Measurements from ENCODE around the gene AACS. TPM values are rescaled to one million over a fixed set of nuclear protein-coding genes. Genes with fewer than 3 reads are reported as not detected.

The AACS gene
- total and polyA plus RNA-seq, 2 of the 13 experiments (the other 11 are each of a cell fraction or from before 2014, with no cell fraction given): 23.3 to 28.8 TPM

GRCh38 chr12:125129179-125129571 lies 63.9 kb downstream of the AACS start:
- ChIA-PET CTCF (ENCODE audit: low intra/inter-chr PET ratio, low total read pairs) (no interaction called here), POLR2A (no interaction called here)
- no peak overlapping the region for H3K4me3 ChIP-seq (replicated peaks in 1 of 3; ENCODE audit: insufficient read depth in 1 of 3, low read depth in 2 of 3, low read length in 3 of 3)
- DNase-seq (ENCODE audit: low spot score): no peak
- TF ChIP-seq ZNF850 (CRISPR knock-in tag; conservative IDR thresholded peaks at IDR 0.05) (no peak), ZNF18 (CRISPR knock-in tag; IDR thresholded peaks at IDR 0.05; ENCODE audit: insufficient replicate concordance) (no peak), ZNF446 (CRISPR knock-in tag; IDR thresholded peaks at IDR 0.05) (no peak)
- no peak overlapping the region for H3K4me2 ChIP-seq (ENCODE audit: low read depth, low read length)
- WGBS (ENCODE audit: low lambda C conversion rate): 96% methylated on average over 10 of the region's 10 CpGs
- H3K9me3 ChIP-seq (ENCODE audit: low read length): no peaks in the 10 kb centered on the region
- peaks cover 9 to 36% of the 10 kb centered on the region in 2 experiments; a peak in 4 of 5 replicates for H3K36me3 ChIP-seq (replicated peaks in 1 of 2; ENCODE audit: control insufficient read depth in 1 of 2, insufficient read depth in 2 of 2, low read length in 2 of 2)
- FAIRE-seq: no peak
- H3K9ac ChIP-seq (ENCODE audit: insufficient read depth, low read depth, low read length): no peak overlapping the region
- BruUV-seq (replicated peaks): no TSS peak
- intact Hi-C loops (cut with micrococcal nuclease; ENCODE audit: unreplicated experiment) (no loop called here), in situ Hi-C loops (cut with HindIII; ENCODE audit: extremely low pct_ligation_motif_present, low pct_unique_long_range_greater_than_20kb) (no loop called here)
- H3K27ac ChIP-seq (ENCODE audit: extremely low read length, insufficient read depth, low read length): no peak overlapping the region
- H3K4me1 ChIP-seq (ENCODE audit: insufficient read depth, low read length): no peaks in the 10 kb centered on the region
- H3K27me3 ChIP-seq (ENCODE audit: control insufficient read depth in 1 of 2, insufficient read depth in 2 of 2, low read length in 2 of 2): no peaks in the 10 kb centered on the region
- H3K79me2 ChIP-seq (ENCODE audit: insufficient read depth, low read length): no peaks in the 10 kb centered on the region
- no peaks in the 10 kb centered on the region for H4K20me1 ChIP-seq (ENCODE audit: insufficient read depth, low read length)
- H2AFZ ChIP-seq (ENCODE audit: low read length): no peak overlapping the region
- no peak for ATAC-seq

- ChIA-PET POLR2A (no interaction called here), CTCF (ENCODE audit: low intra/inter-chr PET ratio, low total read pairs) (no interaction called here)
- no peak for DNase-seq (ENCODE audit: low spot score)
- 93% methylated on average over 17 of the region's 18 CpGs for WGBS (ENCODE audit: low lambda C conversion rate)
- ATAC-seq: no peak
- Histone ChIP-seq H3K4me2 (ENCODE audit: low read depth, low read length) (no peak overlapping the region), H3K27me3 (ENCODE audit: control insufficient read depth in 1 of 2, insufficient read depth in 2 of 2, low read length in 2 of 2) (no peaks in the 10 kb centered on the region), H3K4me3 (replicated peaks in 1 of 3; ENCODE audit: insufficient read depth in 1 of 3, low read depth in 2 of 3, low read length in 3 of 3) (no peak overlapping the region), H3K27ac (ENCODE audit: extremely low read length, insufficient read depth, low read length) (no peak overlapping the region), H3K4me1 (ENCODE audit: insufficient read depth, low read length) (no peaks in the 10 kb centered on the region), H3K36me3 (replicated peaks in 1 of 2; ENCODE audit: control insufficient read depth in 1 of 2, insufficient read depth in 2 of 2, low read length in 2 of 2) (peaks cover 10 to 38% of the 10 kb centered on the region in 2 experiments; a peak in 4 of 5 replicates), H2AFZ (ENCODE audit: low read length) (no peak overlapping the region), H4K20me1 (ENCODE audit: insufficient read depth, low read length) (no peaks in the 10 kb centered on the region), H3K9ac (ENCODE audit: insufficient read depth, low read depth, low read length) (no peak overlapping the region), H3K79me2 (ENCODE audit: insufficient read depth, low read length) (no peaks in the 10 kb centered on the region), H3K9me3 (ENCODE audit: low read length) (no peaks in the 10 kb centered on the region)
- BruUV-seq (replicated peaks): no TSS peak
- FAIRE-seq: no peak
- intact Hi-C loops (cut with micrococcal nuclease; ENCODE audit: unreplicated experiment) (no loop called here), in situ Hi-C loops (cut with HindIII; ENCODE audit: extremely low pct_ligation_motif_present, low pct_unique_long_range_greater_than_20kb) (no loop called here)
- TF ChIP-seq TCF12 (IDR thresholded peaks at IDR 0.05) (no peak), TCF12 (CRISPR knock-in tag; IDR thresholded peaks at IDR 0.05) (no peak), XRCC5 (optimal IDR thresholded peaks at IDR 0.05; ENCODE audit: low read length) (no peak), PCBP2 (optimal IDR thresholded peaks at IDR 0.05; ENCODE audit: low read depth, low read length, poor library complexity, severe bottlenecking) (no peak), ZNF839 (CRISPR knock-in tag; IDR thresholded peaks at IDR 0.05; ENCODE audit: borderline replicate concordance) (no peak), ZFY (CRISPR knock-in tag; IDR thresholded peaks at IDR 0.05) (no peak), ZNF580 (CRISPR knock-in tag; IDR thresholded peaks at IDR 0.05; ENCODE audit: borderline replicate concordance, low read depth) (no peak), FOXK1 (CRISPR knock-in tag; IDR thresholded peaks at IDR 0.05; ENCODE audit: borderline replicate concordance, low read depth) (no peak), ZNF101 (CRISPR knock-in tag; IDR thresholded peaks at IDR 0.05; ENCODE audit: borderline replicate concordance, low read depth) (no peak), ZNF619 (CRISPR knock-in tag; IDR thresholded peaks at IDR 0.05) (no peak), TEF (CRISPR knock-in tag; IDR thresholded peaks at IDR 0.05) (no peak), ZNF772 (CRISPR knock-in tag; IDR thresholded peaks at IDR 0.05) (no peak), GATA4 (IDR thresholded peaks at IDR 0.05; ENCODE audit: borderline replicate concordance, low read depth) (no peak), HMGA1 (CRISPR knock-in tag; conservative IDR thresholded peaks at IDR 0.05) (no peak), ZFAT (CRISPR knock-in tag; conservative IDR thresholded peaks at IDR 0.05) (no peak)
These were observed 64.5 kb downstream of the AACS start for GRCh38 chr12:125129591-125130255.
